Fibroblast of lung (primary cell): ENCODE data around the gene TAF11L2.
"Not testable (repeated sequence)": the region's sequence is repeated elsewhere in the genome, so short reads cannot be mapped to it uniquely, and the experiment has no call there.

ENCODE experiments used
- CTCF ChIP-seq, 2 donors: IDR thresholded peaks in 1 of 2; conservative IDR thresholded peaks in 1 of 2; 1 replicate in 1 of 2; 2 replicates in 1 of 2; pipeline ENCODE4 v1.5.1; 2011 to 2012; ENCODE audit warnings: low read length in 2 of 2, control low read depth in 1 of 2, inconsistent platforms in 1 of 2, low read depth in 1 of 2, mild to moderate bottlenecking in 1 of 2
- EZH2 ChIP-seq: IDR thresholded peaks from 2 replicates; pipeline ENCODE4 v1.5.1; 2012; ENCODE audit warnings: low read length, control low read depth, mild to moderate bottlenecking; ENCODE audit errors: missing control alignments

GRCh38 chr5:17519508-17519907, 21.5 kb downstream of the TAF11L2 start:
- TF ChIP-seq CTCF (conservative IDR thresholded peaks at IDR 0.05 in 1 of 2, IDR thresholded peaks at IDR 0.05 in 1 of 2; ENCODE audit: low read depth in 1 of 2, low read length in 2 of 2); EZH2: not testable (repeated sequence)
